ENCODE results near the gene SLC47A2. TPM values are rescaled to one million over a fixed set of nuclear protein-coding genes. Genes with fewer than 3 reads are reported as not detected.

Gene SLC47A2
- total RNA-seq, 1 donor from 2014 or later, result not detected

DNA sequence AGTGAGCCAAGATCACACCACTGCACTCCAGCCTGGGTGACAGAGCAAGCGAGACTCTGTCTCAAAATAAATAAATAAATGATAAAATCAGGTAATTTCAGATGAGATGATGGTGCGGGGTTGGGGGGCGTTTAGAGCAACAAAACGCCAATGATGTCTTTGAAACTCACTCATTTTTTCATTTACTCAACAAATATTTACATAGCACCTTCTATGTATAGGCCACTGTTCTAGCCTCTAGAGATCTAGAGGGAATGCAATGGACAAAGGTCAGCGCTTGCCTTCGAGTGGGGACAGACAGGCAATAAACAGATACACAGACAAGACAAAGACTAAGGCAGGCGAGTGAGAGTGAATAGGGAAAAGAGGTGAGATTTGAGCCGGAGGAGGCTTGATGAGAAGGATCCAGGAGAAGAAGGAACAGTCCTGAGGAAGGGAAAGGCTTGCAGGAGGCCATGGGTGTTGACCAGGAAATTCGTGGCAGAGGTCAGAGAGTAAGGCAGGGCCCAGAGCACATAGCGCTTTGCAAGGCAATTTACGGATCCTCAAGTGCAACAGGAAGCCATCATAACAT lies 17.7 kb upstream of the SLC47A2 start:
- Histone ChIP-seq H3K27ac (no peak overlapping the region), H3K27me3 (no peaks in the 10 kb centered on the region), H3K4me1 (peaks cover 4 to 5% of the 10 kb centered on the region in 2 donors), H3K36me3 (no peaks in the 10 kb centered on the region), H3K9me3 (no peaks in the 10 kb centered on the region), H3K4me3 (no peak overlapping the region)
- DNase-seq (ENCODE audit: low spot score in 2 of 2), result no peak
- TF ChIP-seq, protein P1, sequence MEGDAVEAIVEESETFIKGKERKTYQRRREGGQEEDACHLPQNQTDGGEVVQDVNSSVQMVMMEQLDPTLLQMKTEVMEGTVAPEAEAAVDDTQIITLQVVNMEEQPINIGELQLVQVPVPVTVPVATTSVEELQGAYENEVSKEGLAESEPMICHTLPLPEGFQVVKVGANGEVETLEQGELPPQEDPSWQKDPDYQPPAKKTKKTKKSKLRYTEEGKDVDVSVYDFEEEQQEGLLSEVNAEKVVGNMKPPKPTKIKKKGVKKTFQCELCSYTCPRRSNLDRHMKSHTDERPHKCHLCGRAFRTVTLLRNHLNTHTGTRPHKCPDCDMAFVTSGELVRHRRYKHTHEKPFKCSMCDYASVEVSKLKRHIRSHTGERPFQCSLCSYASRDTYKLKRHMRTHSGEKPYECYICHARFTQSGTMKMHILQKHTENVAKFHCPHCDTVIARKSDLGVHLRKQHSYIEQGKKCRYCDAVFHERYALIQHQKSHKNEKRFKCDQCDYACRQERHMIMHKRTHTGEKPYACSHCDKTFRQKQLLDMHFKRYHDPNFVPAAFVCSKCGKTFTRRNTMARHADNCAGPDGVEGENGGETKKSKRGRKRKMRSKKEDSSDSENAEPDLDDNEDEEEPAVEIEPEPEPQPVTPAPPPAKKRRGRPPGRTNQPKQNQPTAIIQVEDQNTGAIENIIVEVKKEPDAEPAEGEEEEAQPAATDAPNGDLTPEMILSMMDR (IDR thresholded peaks at IDR 0.05), result no peak
- intact Hi-C loops (cut with DNase I), result no loop called here

DNA sequence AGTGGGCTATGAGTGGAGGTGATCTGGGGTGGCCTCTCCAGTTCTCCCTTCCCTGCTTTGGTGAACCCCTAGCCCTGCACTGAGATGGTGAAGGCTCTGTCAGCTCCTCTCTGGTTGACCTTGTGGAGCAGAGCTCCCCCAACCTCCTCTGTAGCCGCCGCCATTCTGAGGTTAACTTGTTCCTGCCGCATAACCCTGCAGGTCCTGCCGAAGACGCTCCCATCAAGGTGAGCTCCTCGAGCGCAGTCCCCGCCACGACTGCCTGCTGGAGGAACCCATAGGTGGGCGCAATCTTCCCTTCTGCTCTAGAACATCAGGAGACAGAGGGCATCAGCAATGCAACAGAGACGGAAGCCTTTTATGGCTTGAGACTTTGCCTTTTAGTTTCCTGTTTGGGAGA lies 15.2 kb upstream of the SLC47A2 start:
- Histone ChIP-seq H3K27ac (peak overlapping the region in 1 of 2 donors; percentile 21), H3K4me1 (peaks cover 12 to 17% of the 10 kb centered on the region in 2 donors), H3K4me3 (no peak overlapping the region), H3K36me3 (no peaks in the 10 kb centered on the region), H3K27me3 (no peaks in the 10 kb centered on the region), H3K9me3 (no peaks in the 10 kb centered on the region)
- TF ChIP-seq, protein P1 (IDR thresholded peaks at IDR 0.05), result no peak
- no peak for DNase-seq (ENCODE audit: low spot score in 2 of 2)
- intact Hi-C loops (cut with DNase I), result no loop called here

DNA sequence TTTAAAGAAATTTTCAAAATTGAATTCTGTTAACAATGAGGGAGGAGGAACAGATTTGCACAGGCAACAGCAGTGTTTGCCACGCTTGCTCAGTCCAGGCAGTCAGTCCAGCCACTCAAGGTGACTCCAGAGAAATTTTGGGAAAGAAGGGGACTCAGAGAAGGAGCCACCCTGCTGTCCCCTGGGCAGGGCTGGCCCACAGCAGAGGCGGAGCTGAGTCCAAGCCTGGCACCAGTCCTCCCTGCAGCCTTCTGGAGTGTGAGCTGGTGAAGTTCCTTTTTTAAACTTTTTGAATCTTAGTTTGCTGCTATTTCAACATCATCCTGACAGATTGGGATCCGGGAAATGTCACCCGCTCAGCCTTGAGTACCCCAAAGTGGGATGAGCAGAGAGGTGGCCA lies 14.5 kb upstream of the SLC47A2 start:
- Histone ChIP-seq H3K4me1 (peaks cover 12 to 17% of the 10 kb centered on the region in 2 donors), H3K9me3 (no peaks in the 10 kb centered on the region), H3K27ac (peak overlapping the region; percentile 21 to 40), H3K27me3 (no peaks in the 10 kb centered on the region), H3K36me3 (no peaks in the 10 kb centered on the region), H3K4me3 (no peak overlapping the region)
- DNase-seq (ENCODE audit: low spot score in 2 of 2), result no peak
- TF ChIP-seq, protein P1 (IDR thresholded peaks at IDR 0.05), result no peak
- intact Hi-C loops (cut with DNase I), result no loop called here

DNA sequence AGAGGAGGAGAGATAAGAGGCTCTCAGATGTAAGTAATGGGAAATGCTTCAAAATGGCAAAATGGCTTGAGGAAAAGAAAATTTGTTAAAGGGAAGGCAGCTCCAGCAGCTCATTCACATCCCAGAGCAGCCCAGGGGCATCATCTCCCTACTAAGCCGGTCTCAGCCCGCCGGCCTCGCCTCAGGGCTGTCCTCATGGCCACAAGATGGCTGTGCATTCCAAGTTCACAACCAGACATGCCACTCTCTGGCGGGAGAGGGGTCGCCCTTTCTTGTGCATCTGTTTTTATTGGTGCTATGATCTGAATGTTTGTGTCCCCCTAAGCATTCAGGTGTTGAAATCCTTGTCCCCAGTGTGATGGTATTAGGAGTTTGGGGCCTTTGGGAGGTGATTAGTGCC lies 13.5 kb upstream of the SLC47A2 start:
- Histone ChIP-seq H3K27me3 (no peaks in the 10 kb centered on the region), H3K36me3 (no peaks in the 10 kb centered on the region), H3K27ac (no peak overlapping the region), H3K4me3 (no peak overlapping the region), H3K4me1 (peaks cover 12 to 17% of the 10 kb centered on the region in 2 donors), H3K9me3 (no peaks in the 10 kb centered on the region)
- intact Hi-C loops (cut with DNase I), result loop anchor here (2.0 kb wide), 1 partner anchor 23 kb away; no protein-coding TSS in a partner anchor
- no peak for DNase-seq (ENCODE audit: low spot score in 2 of 2)
- TF ChIP-seq, protein P1 (IDR thresholded peaks at IDR 0.05), result no peak

DNA sequence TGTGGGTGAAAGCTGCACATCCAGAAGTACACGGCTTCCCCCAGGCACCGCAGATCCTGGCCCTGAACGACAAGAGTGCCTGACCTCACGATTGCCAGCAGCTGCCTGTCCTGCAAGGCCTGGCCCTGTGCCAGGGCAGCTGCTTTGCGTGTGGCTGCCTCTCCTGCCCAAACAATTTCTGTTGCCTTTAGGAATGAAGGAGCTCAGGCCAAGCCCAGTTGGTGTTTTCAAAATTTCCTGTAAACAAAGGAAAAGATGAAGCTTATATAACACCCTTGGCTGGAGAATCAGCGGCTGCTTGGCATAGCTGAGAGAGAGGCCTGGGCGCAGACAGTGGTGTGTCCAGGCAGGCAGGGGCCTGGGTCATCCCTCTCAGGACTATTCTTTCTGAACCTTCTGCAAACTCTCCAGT lies 11.7 kb upstream of the SLC47A2 start:
- intact Hi-C loops (cut with DNase I), result loop anchor here (2.0 kb wide), 1 partner anchor 25 kb away; no protein-coding TSS in a partner anchor
- H3K36me3 ChIP-seq, result no peaks in the 10 kb centered on the region
- H3K4me1 ChIP-seq, result peaks cover 12 to 17% of the 10 kb centered on the region in 2 donors
- TF ChIP-seq, protein P1 (IDR thresholded peaks at IDR 0.05), result no peak
- peak overlapping the region; percentile 76 to 88 for H3K27ac ChIP-seq
- no peak overlapping the region for H3K4me3 ChIP-seq
- peak; percentile 47 to 90 for DNase-seq (ENCODE audit: low spot score in 2 of 2)
- no peaks in the 10 kb centered on the region for H3K9me3 ChIP-seq
- H3K27me3 ChIP-seq, result no peaks in the 10 kb centered on the region
